DMS53 (cell line): Measurements from ENCODE around the gene LCE7A.

Source experiments
- DNase-seq: peaks from one replicate; lab custom pipeline; 2025; lab: John Stamatoyannopoulos, UW

The LCE7A gene

DNA sequence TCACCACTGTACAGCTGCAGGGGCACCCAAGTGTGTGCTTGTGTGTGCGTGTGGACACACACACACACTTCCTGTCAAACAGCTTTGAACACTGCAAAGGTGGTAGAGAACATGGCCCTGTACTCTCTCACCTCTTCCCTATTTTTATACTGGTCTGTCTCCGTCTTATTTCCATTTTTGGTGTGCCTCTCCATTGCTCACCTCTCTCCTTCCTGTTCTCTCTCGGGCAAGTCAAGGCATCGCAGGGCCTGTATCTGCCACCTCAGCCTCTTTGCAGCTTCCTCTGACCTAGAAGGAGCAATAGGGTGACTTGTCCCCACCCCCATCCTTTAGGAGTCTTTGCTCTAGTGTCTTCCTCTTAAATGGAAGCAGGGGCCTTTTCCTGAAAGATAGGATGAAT, 20.5 kb downstream of the LCE7A start:
- no peak for DNase-seq

DNA sequence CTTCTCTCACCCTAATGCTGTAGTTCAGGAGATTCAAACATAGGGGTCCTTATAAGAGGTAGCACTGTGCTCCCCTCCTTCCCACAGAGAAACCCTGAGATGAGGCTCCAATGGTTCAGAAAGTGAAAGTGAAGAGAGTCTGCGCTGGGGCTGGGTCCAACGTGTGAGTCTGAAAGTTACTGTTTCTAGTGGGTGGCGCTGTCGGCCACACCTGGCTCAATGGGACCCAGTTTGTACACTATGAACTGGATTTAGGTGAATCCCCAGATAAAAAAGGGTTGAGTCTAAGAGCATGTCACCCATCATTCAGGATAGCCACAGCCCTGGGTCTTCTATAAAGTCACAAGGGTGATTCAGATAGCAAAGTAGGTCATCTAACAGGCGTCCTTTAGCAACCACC, 21.1 kb downstream of the LCE7A start:
- no peak for DNase-seq

GRCh38 chr1:152884085-152884484, 24.3 kb downstream of the LCE7A start:
- no peak for DNase-seq

- no peak for DNase-seq
These were observed 24.7 kb downstream of the LCE7A start for GRCh38 chr1:152884506-152884905.

GRCh38 chr1:152884966-152885624, 25.3 kb downstream of the LCE7A start:
- DNase-seq, result no peak

DNA sequence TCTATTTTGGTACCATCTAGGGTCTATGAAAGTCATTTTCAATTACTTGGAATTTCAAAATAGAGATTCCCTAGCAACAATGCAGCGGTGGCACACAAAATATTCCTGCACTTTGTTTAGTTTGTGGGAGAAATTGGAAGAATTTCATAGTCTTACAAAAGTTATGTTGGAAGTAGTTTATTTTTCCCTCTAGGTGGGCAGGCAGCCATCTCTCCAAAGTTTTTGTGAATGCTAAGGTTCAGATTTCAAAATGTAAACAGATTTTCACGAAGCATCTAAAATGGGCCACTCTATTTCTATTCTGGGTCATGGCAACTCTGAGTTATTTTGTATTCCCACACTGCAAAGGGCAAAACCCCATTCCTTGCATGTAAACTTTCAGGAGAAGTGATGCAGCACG, 26.3 kb downstream of the LCE7A start:
- DNase-seq, result no peak

GRCh38 chr1:152886758-152887409, 27.1 kb downstream of the LCE7A start:
- DNase-seq, result no peak

- no peak for DNase-seq
These were observed 28.3 kb downstream of the LCE7A start for GRCh38 chr1:152888126-152888525.

- DNase-seq, result no peak
These were observed 39.2 kb downstream of the LCE7A start for GRCh38 chr1:152899027-152899426.

GRCh38 chr1:152899883-152900282, 40.1 kb downstream of the LCE7A start:
- no peak for DNase-seq

- no peak for DNase-seq
These were observed 41.8 kb downstream of the LCE7A start for GRCh38 chr1:152901631-152902030.

DNA sequence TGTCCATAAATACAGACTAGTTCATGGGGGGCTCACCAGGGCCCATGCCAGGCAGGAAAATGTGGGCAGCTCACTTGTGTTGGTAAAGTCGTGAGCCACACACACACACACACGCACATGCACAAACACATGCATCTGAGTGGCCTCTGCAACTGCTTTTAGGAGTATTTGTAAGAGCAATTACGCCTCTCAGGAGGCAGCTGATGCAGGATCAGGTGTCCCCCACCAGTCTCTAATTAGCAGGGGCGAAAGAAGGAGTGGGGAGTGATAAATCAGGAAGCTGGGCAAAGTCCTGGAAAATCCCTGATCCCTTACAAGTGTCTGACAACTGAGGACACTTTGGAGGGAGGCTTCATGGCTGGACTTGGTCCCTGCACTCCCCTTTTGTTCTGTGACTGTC, 42.8 kb downstream of the LCE7A start:
- DNase-seq, result no peak

DNA sequence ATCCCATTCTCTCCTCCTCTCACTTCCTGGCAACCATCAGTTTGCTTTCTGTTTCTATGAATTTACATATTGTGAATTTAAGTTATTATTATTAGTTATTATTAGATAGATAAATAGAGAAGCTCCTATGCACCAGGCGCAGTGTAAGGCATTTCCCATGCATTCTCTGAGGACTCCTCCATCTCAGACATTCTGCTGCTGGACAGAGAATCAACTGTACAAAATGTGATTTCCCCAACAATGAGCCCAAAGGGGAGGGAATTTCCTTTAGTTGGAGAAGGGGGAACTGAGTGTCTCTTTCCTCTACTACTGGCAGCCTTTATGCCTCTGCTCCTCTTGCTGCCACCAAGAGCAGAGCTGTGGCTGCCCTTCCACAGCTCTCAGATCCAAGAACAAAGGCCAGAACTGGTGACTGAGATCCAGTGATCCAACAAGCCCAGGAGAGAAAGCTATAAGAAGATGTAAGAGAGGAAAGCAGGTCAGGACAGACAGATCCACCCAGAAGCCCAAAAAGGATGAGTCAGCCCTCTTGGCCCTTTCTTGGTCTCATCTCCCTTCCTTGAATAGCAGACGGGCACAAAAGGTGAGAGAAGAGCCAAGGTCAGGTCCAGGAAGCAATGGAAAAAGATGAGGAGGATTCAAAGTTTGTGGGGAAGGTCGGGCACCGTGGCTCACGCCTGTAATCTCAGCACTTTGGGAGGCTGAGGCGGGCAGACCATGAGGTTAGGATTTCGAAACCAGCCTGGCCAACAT, 45.1 kb downstream of the LCE7A start:
- no peak for DNase-seq

- DNase-seq, result no peak
These were observed 46.3 kb downstream of the LCE7A start for GRCh38 chr1:152906023-152906565.

- DNase-seq, result no peak
These were observed 48.1 kb downstream of the LCE7A start, which contains the start of gene IVL for GRCh38 chr1:152907686-152908601. TSS of gene IVL (plus strand) at chr1:152908546. CDS start at chr1:152909798, 1,252 bp downstream.

GRCh38 chr1:152909206-152909605, 49.4 kb downstream of the LCE7A start:
- DNase-seq, result no peak
